Mammary epithelial cell (primary cell): Measurements from ENCODE around the gene LRAT.

Experiments
- CTCF ChIP-seq, 2 donors: IDR thresholded peaks in 1 of 2; conservative IDR thresholded peaks in 1 of 2; 2 replicates each; pipeline ENCODE4 v1.5.1; 2011 to 2012; ENCODE audit warnings: inconsistent platforms in 2 of 2, low read length in 2 of 2, mild to moderate bottlenecking in 2 of 2, control low read depth in 1 of 2, low read depth in 1 of 2; ENCODE audit not compliant: insufficient read depth in 1 of 2; ENCODE audit errors: extremely low read depth in 1 of 2
- EZH2 ChIP-seq: IDR thresholded peaks from 2 replicates; pipeline ENCODE4 v1.6.1; 2012; ENCODE audit warnings: low read length, inconsistent platforms, borderline replicate concordance

DNA sequence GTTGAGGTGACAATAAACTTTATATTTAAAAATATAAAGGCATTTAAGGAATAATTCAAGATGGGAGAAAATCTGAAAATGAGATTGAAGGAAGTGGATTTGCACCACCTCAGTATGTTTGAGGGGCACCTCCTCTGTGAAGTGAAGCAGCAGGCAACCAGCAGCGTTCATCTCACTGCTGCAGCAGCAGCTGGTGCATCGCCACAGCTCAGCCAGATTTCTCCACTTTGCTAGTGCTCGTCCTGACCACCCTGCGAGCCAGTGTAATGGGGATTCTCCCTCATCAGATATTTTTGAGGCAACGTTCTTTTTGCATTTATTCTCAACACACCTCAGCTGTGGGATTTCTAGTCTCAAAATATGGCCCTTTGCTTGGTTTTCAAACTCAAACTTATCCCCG, 13.9 kb downstream of the LRAT start:
- no peak for TF ChIP-seq CTCF (conservative IDR thresholded peaks at IDR 0.05 in 1 of 2, IDR thresholded peaks at IDR 0.05 in 1 of 2; ENCODE audit: extremely low read depth in 1 of 2, insufficient read depth in 1 of 2, low read depth in 1 of 2, low read length in 2 of 2)
- TF ChIP-seq EZH2 = no peak
